Measurements from ENCODE around the gene SLC25A21. TPM values are rescaled to one million over a fixed set of nuclear protein-coding genes. Genes with fewer than 3 reads are reported as not detected.
"Not testable (repeated sequence)": the region's sequence is repeated elsewhere in the genome, so short reads cannot be mapped to it uniquely, and the experiment has no call there.

SLC25A21 gene
- total RNA-seq, 2 donors from 2014 or later: 0.14 to 0.64 TPM

DNA sequence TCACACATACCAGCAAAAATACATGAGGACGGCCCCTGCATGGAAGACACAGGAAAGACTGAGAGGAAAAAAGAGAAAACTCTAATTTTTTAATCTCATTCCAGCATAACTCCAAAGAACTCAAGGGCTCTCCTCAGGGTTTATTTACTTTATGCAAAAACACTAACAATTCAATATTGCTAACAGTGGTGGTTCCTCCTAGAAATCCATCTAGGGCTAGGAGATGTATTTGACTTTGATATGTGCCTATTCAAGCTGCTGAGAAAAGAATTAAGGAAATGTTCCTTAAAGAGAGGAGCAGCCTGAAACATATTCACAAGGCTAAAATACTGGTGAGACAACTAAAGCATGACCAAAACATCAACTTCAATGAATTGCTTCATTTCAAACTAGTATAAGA, 57.0 kb downstream of the SLC25A21 start:
- intact Hi-C loops (cut with DNase I, micrococcal nuclease): no loop called here
- ATAC-seq (no peak), DNase-seq (no peak)

DNA sequence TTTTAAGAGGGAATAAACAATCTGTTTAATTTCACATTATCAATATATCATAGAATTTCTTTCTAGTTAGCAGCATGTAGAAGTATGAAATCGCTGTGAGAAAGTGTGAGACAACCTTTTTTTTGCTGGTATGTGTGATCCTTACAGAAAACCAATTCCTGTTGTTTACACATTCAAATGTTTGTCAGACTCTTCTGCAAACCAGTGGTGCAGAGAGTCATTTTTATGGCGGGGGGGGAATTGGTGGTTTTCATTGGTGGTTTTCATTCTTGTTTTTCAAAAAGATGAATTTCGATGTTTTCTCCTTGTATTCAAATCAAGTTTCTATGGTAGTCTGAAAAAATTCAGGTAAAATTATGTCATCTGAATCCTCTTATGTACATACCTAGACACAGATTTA, 57.8 kb downstream of the SLC25A21 start:
- intact Hi-C loops (cut with DNase I, micrococcal nuclease): no loop called here
- DNase-seq (no peak), ATAC-seq (no peak)

DNA sequence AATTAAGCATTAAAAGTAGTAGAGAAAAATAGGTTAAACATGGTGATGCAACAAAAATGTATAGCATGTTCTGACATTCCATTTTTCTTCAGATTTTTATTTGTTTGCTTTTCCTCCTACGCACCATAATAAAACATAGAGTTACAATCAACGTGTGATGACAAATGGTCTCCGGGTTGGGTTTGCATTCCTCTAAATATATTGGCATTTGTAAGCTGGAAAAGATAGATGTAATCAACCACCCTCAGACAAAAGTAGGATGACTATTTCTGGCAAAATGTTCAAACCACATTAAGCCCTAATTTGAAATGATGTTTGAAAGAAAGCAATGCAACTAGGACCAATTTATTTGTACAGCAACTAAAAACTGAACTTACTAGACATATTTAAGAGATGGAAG, 58.4 kb downstream of the SLC25A21 start:
- intact Hi-C loops (cut with DNase I, micrococcal nuclease): no loop called here
- DNase-seq: no peak
- no peak for ATAC-seq

DNA sequence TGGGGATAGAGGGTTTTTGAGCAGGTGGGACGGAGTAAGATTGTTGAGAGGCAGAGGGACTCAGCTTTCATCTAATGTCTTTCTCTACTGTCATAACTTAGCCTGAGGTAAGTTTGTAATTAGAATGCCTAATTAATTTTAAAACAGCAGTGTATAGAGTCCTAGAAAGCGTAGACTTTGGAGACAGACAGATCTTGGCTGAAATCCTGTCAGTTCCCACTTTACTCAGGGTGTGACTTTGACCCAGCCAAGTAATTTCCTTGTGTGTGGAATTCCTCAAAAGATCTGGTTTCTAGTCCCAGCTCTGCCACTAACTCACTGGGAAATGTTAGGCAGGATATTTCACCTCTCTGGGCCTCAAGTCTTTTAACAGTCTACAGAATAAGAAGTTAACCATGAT, 74.3 kb downstream of the SLC25A21 start:
- DNase-seq (no peak), ATAC-seq (no peak)
- intact Hi-C loops (cut with DNase I, micrococcal nuclease): no loop called here

DNA sequence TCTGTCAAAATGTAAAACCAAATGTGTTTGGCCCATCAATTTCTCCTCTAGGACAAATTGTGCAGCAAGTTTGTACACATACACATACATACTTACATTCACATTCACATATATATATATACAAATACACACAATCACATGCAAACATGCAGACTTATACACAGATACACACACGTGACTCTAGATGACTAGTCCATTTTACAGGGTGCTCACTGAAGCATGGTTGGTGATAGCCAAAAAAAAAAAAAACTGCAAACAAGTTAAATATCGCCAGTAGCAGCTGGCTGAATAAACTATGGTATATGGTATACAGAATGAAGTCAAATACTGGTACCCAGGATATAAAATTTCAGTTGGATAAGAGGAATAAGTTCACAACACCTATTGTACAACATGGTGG, 77.9 kb downstream of the SLC25A21 start:
- no peak for DNase-seq
- ATAC-seq: no peak
- intact Hi-C loops (cut with DNase I, micrococcal nuclease): no loop called here

DNA sequence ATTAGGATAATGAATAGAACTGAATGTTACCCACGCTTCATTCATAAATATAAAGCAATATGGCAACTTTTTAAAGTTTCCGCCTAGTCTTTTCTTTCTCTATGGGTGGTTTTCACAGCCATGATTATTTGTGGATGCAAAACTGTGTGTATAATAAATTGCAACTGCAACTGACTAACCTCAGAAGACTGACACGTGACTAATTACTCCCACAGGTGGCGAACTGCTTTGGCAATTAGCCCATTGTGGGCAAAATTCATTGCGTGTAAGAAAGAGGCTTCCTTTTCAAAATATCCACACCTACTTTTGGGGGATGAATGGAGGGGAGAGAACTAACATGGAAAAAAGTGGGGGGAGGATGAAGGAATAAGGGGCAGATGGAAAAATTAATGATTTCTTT, 79.0 kb downstream of the SLC25A21 start:
- DNase-seq (no peak), ATAC-seq (no peak)
- intact Hi-C loops (cut with DNase I, micrococcal nuclease): no loop called here

DNA sequence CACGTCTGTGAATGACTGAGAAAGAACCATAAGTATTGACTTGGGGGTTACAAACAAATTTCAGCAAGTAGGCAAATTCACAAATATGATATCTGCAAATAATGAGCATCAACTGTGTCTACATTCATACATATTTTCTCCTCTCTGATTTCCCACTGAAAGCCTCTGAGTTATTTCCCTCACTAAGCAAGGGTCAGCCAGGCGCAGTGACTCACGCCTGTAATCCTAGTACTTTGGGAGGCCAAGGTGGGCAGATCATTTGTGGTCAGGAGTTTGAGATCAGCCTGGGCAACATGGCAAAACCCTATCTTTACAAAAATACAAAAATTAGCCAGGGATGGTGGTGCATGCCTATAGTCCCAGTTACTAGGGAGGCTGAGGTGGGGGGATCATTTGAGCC, 80.8 kb downstream of the SLC25A21 start:
- intact Hi-C loops (cut with DNase I, micrococcal nuclease): no loop called here
- DNase-seq (no peak), ATAC-seq (no peak)

DNA sequence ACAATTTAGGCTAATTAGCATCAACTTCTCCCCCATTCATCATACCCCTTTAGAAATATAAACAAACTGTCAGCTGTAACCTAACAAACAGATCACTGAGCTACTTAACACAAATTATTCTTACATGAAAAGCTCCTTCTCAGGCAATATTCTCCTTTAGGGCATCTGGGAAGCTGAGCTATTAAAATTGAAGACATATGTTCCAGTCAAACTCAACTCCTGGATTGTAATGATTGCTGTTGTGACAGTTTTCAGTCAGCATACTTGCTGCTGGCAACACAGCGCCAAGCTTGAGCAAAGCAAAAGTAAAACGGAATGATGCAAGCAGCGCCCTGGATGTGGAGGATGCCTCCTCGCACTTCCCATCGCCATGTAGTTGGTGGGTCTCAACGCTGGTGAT, 82.4 kb downstream of the SLC25A21 start:
- intact Hi-C loops (cut with DNase I, micrococcal nuclease): no loop called here
- ATAC-seq (no peak), DNase-seq (no peak)

DNA sequence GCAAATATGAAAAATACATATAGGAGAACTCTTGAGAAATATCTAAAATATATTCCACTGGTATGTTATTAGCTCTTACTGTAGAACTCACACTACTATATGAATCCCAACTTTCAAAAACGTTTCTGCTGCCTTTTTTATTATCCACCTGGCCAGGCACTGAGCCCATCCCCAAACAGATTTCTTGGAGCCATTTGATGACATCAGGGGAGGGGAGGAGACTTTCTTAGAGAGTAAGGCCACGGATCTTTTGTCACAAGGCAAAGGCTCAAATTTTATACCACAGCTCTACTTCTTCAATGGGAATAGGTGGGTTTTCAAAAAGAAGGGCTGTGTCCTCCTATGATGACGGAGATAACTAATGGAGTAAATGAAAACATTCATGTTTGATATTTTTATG, 83.0 kb downstream of the SLC25A21 start:
- DNase-seq (no peak), ATAC-seq (no peak)
- intact Hi-C loops (cut with DNase I, micrococcal nuclease): no loop called here

DNA sequence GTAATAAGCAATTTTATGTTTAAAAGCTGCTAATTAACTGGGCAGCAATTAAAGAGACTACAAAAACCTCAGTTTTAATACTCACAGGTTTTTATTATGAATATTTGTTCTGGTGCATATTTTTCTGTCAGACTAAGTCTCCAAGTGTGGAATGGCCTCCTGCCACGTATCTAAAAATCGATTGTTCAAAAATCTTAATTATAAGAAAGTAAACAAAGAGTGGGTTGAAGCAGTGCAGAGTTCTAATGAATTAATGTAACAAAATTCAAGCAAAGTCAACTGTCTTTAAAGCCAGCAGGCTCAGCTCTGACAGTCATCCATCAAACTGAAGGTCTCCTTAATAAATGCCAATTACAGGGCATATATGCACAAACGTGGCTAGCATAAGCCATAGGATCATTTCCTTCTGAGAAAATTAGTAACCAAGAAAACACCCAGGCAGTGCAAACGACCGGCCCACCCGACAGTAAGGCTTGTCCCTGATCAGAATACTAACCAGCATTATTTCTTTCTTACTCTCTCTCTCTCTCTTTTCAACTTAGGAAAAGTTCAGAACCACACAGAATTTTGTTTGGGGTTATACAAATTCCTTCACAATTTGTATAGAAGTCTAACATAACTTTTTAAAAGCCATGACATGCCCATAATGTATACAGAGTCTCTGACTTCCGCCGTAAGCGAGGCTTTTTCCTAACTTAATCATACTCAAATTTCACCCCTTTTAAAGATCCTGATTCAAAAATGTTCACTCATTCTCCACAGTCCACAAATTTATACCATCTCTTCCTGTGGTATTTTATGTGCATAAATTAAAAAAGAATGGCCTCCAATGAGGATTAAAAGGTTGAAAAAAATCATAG, 83.8 kb downstream of the SLC25A21 start:
- intact Hi-C loops (cut with DNase I, micrococcal nuclease): no loop called here
- ATAC-seq (no peak), DNase-seq (no peak)

DNA sequence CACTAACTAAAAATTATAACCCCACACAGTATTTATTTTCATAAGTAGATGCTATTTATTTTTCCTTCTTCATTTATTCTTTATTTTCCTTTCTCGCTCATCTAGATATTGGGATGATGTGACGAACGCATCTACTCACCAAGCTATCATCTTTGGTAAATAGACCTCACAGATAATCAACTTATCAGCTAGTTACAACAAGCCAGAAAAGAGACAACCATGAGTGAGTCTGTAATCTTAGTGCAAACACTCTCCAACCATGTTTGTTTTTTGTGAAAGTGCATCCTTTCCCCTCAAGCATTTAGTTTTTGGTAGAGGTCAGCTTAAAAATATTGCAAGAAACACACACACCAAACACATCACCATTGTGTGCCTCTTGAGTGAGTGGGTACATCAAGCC, 84.9 kb downstream of the SLC25A21 start:
- ATAC-seq: no peak
- intact Hi-C loops (cut with DNase I, micrococcal nuclease): no loop called here
- DNase-seq: no peak

DNA sequence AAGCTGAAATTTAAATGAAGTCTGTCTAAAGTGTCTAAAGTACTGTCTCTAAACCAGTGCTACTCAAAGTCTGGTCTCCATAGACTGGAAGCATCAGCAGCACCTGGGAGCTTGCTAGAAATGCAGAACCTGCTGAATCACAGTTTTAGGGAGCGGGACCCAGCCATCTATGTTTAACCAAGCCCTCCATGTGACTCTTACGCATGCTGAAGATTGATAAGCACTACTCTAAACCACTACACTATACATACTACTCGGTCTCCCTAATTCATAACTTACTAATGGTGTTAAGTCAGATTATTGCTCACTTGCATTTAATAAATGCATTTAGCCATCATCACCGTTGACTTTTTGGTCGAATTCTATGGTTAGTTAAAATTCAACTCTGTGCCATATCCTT, 88.8 kb downstream of the SLC25A21 start:
- no peak for ATAC-seq
- intact Hi-C loops (cut with DNase I, micrococcal nuclease): no loop called here
- no peak for DNase-seq

DNA sequence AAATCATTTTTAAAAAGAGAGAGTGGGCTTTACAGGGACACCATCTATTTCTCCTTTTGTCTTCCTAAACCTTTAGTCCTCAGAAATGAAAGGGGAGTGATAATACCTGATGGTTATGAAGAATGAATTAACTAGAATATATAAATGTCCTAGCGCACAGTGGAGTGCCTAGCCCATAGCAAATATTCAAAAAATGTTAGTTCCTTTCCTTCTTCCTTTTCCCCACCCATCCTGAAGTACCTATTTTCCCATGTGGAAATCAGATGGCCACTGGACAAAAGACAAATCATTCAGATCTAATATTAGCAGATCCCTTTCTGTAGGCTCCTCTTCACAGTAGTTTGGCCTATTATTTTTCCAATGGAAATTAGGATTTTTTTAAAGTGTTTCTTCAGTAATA, 90.0 kb downstream of the SLC25A21 start:
- intact Hi-C loops (cut with DNase I, micrococcal nuclease): no loop called here
- DNase-seq: no peak
- no peak for ATAC-seq

DNA sequence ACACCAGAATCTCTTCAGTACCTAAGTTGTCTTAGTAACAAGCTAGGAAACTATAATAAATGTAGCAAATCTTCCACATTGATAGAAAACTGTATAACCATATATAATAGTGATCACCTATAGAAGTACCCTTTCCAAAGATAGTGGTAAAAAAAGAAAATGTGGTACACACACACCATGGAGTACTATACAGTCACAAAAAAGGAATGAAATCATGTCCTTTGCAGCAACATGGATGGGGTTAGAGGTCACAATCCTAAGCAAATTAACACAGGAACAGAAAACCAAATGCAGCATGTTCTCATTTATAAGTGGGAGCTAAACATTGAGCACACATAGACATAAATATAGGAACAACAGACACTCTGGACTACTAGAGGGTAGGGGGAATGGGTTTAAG, 90.5 kb downstream of the SLC25A21 start:
- intact Hi-C loops (cut with DNase I, micrococcal nuclease): no loop called here
- ATAC-seq: no peak

DNA sequence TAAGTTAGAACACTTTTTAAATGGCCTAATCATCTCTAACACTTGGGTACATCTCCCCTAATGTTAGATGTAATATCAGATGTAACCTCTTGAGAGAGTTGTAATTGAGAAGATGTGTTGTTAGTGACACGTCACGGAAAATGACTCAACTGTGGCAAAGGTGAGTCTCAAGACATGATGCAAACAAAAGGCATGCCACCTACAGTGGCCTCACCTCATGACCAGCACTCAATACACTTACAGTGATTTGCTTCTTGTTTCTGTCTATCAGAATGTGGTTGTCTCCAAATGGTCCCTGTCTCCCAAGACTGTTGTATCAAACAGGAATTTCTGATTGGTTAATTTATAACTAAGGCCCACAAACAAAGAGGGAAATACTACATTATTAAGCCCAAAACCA, 91.2 kb downstream of the SLC25A21 start:
- no peak for DNase-seq
- intact Hi-C loops (cut with DNase I, micrococcal nuclease): no loop called here

More for the DNA sequence above, 90.5 kb downstream of the SLC25A21 start:
- no peak for DNase-seq

DNA sequence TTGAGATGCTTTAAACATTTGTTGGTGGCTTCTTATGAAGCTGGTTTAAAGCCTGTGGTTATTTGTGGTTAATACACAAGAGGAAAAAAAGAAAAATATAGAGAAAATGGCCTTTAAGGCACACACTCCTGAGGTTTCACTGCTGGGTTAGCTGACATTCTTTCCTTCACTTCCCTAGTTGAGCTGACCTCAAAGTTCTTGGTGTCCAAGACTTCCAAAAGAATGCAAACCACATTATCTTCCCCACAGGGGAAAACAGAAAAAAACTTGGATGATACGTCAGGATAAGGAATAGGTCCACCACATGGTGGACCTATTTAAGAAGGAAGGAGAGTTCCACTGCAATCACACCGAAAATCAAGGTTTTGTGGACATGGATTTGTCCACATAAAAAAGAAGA, 94.3 kb downstream of the SLC25A21 start:
- DNase-seq (no peak), ATAC-seq (no peak)
- intact Hi-C loops (cut with DNase I, micrococcal nuclease): no loop called here

More for the DNA sequence above, 91.2 kb downstream of the SLC25A21 start:
- ATAC-seq: no peak

DNA sequence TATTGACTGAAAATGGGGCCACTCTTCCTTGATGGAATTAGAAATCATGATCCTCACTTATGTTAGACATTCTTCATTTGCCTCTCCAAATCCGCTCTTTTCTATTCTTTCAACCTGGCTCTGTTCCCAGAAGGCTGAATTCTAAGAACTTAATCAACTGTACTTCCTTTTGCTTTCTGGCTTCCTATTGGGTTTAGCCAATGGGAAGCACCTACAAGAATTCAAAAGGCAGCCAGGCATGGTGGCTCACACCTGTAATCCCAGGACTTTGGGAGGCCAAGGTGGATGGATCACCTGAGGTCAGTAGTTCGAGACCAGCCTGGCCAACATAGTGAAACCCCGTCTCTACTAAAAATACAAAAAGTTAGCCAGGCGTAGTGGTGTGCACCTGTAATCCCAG, 98.1 kb downstream of the SLC25A21 start:
- intact Hi-C loops (cut with DNase I, micrococcal nuclease); ATAC-seq; DNase-seq: not testable (repeated sequence)

DNA sequence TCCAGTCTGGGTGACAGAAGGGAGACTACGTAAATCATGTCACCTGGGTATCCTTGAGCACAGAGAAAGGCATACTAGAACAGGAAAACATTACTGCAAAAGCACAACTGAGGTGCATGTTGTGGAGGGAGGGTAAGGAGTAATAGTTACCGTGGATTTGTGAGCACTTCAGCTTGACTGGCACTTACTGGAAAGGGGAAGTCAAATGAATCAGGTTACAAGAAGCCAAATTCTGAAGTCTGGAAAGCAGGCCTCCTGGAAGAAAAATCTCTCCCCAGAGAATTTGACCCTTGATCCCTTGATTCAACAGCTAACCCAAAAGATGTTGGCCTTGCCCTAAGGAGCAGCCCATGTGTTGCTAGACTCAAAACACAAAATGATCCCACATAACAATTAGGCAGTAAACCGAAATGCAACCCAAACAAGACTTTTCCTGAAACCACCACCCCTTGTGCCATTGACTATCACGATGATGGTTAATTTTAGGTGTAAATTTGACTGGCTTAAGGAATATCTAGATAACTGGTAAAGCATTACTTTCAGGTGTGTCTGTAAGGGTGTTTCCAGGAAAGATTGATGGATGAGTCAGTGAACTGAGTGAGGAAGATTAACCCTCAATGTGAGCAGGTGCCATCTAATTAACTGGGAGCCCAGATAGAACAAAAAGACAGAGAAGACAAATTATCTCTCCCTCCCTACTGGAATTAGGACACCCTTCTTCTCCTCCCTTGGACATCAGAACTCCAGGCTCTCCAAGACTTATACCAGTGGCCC, 108.8 kb downstream of the SLC25A21 start:
- intact Hi-C loops (cut with DNase I, micrococcal nuclease): no loop called here
- no peak for ATAC-seq
- DNase-seq: no peak

DNA sequence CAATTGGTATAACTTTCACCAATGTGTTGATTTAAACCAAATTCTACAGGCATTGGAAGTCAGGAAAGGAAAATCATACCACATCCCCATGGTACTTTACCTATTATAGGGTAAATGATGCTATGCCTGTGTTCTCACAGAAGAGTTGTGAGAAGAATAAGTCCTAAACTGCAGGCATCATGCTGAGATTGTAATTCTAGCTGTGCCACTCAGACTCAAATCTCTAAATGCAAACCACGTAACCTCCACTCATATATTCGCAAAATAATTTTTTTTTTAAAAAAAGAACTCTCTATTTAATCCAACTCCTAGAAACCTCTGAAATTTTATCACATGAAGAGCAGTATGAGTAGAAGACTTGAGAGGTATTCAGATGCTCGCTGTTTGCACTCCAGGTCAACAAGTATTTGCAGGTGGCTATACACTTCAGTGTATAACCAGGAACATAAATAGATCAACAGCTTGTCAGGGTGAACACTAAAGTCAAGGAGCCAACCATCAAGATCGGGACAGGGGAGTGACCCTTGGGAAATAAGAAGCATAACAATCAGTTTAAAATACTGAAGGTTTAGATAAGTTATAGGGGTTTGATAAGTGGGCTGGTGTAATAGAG, 110.1 kb downstream of the SLC25A21 start:
- ATAC-seq: no peak
- intact Hi-C loops (cut with DNase I, micrococcal nuclease): no loop called here
- no peak for DNase-seq

DNA sequence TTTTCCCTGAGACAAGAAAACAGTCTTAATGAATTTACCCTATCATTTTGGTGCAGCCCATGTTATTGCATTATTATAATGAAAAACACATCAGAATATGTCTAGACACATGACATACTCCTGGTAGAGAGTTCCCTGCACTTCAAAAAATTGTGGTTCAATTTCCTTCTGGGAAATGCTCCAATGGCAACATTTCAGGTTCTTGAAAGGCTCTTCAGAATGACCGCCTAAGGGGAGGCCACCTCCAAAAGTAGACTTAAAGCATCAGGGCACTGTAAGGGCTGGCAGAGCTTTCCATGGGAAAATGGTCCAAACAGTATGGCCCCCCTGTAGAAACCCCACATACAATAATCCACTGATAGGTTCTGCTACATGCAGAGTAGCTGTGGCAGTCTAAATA, 110.7 kb downstream of the SLC25A21 start:
- intact Hi-C loops (cut with DNase I, micrococcal nuclease): no loop called here
- ATAC-seq (no peak), DNase-seq (no peak)

Measured in left colon (tissue), 2 donors.